Caki2 (cell line): ENCODE data around the gene CCDC192. TPM values are rescaled to one million over a fixed set of nuclear protein-coding genes. Genes with fewer than 3 reads are reported as not detected.
"Not testable (repeated sequence)": the region's sequence is repeated elsewhere in the genome, so short reads cannot be mapped to it uniquely, and the experiment has no call there.

Experiments
- DNase-seq: peaks from one replicate; pipeline ENCODE4 v3.0.0-alpha.2; 2015; ENCODE audit warnings: low read depth
- in situ Hi-C: cut with HindIII; loops from 2 replicates; pipeline ENCODE4 v1.10.0; 2016; ENCODE audit warnings: low sequenced_read_pairs, low pct_unique_long_range_greater_than_20kb, mixed read lengths
- total RNA-seq: library from RNA; depleted of rRNA; stranded (reverse); fragments of >200 nt; shearing (Covaris generic); gene quantifications from 2 replicates; pipeline ENCODE4 v1.2.3, GENCODE V29; 2014; ENCODE audit warnings: low replicate concordance

The CCDC192 gene
- total RNA-seq, 1 experiment from 2014 or later: not detected

DNA sequence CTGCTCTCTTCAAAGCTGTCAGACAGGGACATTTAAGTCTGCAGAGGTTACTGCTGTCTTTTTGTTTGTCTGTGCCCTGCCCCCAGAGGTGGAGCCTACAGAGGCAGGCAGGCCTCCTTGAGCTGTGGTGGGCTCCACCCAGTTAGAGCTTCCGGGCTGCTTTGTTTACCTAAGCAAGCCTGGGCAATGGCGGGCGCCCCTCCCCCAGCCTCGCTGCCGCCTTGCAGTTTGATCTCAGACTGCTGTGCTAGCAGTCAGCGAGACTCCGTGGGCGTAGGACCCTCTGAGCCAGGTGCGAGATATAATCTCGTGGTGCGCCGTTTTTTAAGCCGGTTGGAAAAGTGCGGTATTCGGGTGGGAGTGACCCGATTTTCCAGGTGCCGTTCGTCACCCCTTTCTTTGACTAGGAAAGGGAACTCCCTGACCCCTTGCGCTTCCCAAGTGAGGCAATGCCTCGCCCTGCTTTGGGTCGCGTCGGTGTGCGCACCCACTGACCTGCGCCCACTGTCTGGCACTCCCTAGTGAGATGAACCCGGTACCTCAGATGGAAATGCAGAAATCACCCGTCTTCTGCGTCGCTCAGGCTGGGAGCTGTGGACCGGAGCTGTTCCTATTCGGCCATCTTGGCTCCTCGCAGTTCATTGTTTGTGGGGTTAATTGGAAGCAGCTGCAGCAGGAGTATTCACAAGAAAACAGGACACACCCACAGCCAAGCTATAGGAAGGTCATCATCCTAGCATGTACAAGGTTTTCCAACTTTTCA is 49.5 kb downstream of the CCDC192 start:
- in situ Hi-C loops, DNase-seq: not testable (repeated sequence)

DNA sequence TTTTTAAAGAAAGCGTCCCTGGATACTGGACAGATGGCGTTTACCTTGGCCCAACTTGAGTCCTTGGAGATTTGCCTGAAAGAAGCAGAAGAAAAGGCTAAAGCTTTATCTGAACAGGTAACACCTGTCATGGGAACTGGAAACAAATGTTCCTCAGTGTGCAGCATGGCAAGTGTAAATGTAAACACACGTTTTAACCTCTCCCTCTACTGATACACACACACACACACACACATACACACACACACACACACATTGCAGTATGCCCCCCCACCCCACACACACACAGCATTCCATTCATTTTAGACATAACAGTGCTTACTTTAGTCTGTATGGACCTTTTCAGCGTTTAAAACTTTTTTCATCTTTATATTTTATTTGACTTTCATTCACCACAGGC is 51.1 kb downstream of the CCDC192 start:
- in situ Hi-C loops: no loop called here
- no peak for DNase-seq

DNA sequence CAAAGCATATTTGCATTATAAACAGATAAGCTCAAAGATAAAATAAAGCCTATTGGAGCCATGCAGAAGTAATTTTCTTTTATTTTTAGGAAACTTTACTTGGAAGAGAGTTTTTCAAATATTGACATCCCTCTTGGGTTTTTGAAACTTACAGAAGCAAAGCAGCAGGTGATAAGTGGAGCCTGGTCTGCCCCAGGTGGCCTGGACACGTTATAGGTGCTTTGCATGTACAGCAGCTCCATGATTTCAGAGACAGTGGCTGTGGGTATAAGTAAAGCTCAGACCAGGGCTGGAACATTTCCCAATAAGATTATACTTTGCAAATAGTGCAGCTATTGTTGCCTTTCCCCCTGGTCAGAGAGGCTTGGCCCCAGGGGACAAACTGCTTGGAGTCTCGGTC is 51.5 kb downstream of the CCDC192 start:
- no peak for DNase-seq
- in situ Hi-C loops: no loop called here

DNA sequence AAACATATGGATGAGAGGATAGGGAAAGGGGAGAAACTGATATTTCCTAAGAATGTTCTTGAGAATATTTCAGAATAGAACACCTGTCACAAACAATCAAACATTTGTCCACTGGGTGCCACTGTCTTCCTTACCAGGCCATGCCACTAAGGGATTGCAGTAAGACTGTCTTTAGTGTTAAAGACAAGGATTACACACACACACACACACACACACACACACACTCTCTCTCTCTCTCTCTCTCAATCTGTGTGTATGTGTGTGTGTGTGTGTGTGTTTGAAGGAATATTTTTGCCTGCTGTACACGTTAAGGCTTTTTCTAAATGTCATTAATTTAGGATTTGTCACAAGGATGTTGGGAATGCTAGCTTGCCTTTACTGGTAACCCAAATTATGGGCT is 54.4 kb downstream of the CCDC192 start:
- DNase-seq: peak; percentile 63
- in situ Hi-C loops: no loop called here

DNA sequence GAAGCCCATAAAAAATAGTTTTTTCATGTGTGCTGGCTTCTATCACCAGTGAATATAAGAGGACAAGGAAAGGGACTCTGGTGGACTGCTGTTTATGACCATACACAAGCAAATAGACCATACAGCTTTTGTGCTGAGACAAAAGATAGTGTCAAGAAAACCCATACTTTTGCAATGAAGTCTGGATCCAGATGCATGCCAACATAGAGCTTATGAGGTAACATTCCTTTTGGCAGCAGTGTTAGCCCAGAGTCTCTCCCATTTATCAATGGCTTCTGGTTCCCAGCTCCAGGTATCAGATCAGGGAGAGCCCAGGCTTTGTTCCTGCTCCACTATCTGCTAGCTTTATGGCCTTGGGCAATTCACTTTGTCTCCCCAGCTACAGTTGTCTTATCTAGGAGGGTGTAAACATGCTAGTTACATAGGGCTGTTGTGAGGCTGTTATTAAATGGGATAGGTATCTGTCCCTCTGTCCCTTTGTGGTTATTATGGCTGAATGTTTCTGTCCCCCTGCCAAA is 55.6 kb downstream of the CCDC192 start:
- in situ Hi-C loops: no loop called here
- DNase-seq: no peak

DNA sequence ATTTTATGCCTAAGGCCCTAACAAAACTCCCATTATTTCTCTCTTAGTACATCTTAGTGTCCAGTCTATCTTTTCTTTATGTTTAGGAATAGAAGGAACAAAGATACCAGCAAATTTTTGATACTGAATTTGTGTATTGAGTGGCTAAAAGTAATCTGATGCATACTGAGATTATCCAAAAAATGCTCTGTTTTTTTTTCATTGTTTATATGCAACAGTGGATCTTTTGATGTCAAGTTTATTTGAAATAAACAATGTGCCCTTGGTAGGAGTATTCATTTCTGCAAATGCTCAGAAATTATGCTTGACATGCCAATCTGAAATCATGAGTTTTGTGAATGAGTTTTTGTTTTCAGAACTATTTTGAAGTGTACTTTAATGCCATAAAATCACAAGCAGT is 58.7 kb downstream of the CCDC192 start:
- in situ Hi-C loops: no loop called here
- DNase-seq: no peak

DNA sequence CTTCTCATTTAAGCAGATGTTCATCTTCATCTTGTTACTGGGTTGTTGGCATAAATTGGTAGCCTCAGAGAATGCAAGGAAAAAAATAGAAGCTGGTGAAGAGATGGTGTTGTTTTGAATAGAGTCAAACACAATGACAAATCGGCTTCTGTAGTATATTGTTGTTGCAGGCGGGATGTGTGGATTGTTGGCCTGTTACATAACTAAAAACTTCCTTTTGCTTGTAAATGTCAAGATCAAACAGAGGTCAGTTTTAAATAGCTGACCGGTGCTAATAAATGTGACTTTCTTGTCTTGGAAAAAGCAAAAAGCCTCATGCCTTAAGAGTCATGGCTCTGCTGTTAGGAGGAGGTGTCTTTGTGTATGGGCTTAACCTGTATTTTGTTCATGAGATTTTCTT is 59.2 kb downstream of the CCDC192 start:
- in situ Hi-C loops: no loop called here
- no peak for DNase-seq

DNA sequence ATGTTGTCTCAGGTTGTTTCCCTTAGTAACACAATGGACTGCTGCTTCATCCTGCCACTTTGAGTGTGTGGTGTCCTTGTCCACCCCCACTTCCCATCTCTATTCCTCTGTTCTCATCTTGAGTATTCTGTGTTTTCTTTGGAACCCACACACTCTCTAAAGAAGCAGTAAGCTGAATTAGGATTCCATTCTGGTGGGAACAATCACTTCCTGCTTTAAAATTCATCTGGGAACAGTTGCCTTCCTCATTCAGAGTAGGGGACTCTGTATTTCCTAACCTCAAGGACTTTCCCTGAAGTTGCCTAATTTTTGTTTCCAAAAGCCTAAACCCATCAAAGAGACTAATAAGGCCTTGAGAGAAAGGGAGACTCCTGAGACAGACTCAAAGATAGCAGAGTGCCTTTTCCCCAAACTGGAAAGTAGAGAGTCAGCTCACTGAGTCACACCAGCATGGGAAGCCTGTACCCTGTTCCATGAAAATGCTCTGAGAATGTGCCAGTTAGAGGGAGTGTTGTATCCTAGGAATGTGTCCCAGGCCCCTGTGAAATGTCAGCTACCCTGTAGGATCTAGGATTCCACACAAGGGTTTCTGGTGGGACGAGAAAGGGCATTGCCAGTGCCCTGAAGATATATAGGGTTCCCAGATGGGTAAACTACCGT is 63.6 kb downstream of the CCDC192 start:
- no peak for DNase-seq
- in situ Hi-C loops: no loop called here

DNA sequence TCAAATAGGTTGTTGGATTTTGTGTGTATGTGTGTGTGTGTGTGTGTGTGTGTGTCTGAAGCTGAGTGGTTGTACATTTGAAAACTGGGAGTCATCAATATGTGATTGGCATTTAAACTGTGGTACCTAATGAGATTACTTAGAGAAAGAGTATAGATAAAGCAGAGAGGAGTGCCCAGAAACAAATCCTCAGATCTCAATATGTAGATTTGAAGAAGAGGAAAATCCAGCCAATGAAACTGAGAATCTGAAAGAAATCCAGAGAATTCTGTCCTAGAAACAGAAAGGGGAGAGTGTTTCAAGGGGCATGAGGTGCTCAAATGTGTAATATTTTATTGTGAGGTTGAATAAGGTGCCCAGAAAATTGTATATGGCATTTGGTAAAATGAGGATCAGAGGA is 66.2 kb downstream of the CCDC192 start:
- DNase-seq: no peak
- in situ Hi-C loops: no loop called here

DNA sequence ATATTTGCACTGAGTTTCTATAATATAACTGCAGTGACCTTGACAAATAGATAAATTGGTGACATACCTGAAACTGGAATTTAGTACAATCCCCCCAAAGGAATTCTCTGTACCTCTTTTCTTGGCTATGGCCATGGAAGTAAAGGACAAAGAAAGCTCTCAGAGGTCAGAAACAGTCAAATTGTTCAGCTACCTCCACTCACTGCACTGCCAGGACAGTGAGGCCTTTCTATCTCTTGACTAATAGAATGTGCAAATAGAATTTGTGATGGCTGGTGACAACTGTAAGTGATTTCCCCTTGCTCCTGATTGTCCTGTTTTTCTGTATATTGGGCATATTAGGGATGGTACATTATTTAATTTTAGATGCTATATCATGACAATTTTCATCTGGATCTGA is 67.1 kb downstream of the CCDC192 start:
- in situ Hi-C loops: no loop called here
- no peak for DNase-seq

DNA sequence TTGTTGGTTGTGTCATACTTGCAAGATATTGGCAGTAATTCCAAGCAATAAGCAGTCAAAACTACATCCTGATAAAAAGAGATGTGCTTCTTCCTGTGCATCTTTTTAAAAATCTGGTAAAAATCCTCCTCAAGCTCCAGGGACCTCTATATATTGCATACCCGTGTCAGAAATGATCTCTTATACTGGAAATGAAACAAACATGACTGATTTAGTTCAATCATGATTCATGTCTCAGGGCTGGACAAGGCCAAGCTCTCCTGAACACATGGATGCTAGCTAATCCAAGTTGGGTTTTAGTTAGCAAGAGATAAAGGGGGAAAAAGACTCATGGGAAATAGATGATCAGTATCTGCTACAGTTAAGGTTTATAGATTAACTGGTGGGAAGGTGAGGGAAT is 69.3 kb downstream of the CCDC192 start:
- DNase-seq: no peak
- in situ Hi-C loops: no loop called here

DNA sequence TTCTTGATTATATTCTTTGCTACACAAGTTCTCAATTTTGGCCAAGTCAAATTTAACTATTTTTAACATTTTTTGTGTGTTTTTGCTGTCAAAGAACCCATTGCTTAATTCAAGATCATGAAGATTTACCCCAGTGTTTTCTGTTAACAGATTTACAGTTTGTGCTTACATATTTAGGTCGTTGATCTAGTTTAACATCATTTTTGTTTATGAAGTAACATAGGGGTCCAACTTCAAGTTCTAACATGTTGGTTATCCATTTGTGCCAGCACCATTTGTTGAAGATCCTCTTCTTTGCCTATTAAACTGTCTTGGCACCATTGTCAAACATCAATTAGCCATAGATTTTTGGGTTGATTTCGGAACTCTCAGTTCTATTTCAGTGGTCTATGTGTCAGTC is 71.0 kb downstream of the CCDC192 start:
- no peak for DNase-seq
- in situ Hi-C loops: no loop called here

DNA sequence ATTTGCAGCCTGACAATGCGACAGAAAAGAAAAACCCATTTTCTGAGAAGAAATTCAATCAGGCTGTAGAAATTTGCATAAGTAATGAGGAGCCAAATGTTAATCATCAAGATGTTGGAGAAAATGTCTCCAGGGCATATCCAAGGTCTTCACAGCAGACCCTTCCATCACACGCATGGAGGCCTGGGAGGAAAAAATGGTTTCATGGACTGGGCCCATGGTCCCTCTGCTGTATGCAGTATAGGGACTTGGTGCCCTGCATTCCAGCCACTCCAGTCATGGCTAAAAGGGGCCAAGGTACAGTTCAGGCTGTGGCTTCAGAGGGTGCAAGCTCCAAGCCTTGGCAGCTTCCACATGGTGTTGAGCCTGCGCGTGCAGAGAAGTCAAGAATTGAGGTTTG is 73.3 kb downstream of the CCDC192 start:
- no peak for DNase-seq
- in situ Hi-C loops: no loop called here

DNA sequence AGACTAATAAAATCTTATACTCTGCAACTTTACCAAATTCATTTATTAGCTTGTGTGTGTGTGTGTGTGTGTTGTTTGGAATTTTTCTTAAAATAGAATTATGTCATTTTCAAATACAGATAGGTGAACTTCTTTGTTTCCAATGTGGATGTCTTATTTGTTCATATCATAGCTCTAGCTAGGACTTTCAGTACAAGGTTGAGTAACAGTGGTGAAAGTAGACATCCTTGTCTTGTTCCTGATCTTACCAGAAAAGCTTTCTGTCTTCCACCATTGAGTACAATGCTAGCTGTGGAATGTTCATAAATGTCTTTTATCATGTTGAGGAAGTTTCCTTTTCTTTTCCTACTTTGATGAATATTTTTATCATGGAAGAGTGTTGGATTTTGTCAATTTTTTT is 74.8 kb downstream of the CCDC192 start:
- DNase-seq: no peak
- in situ Hi-C loops: no loop called here

DNA sequence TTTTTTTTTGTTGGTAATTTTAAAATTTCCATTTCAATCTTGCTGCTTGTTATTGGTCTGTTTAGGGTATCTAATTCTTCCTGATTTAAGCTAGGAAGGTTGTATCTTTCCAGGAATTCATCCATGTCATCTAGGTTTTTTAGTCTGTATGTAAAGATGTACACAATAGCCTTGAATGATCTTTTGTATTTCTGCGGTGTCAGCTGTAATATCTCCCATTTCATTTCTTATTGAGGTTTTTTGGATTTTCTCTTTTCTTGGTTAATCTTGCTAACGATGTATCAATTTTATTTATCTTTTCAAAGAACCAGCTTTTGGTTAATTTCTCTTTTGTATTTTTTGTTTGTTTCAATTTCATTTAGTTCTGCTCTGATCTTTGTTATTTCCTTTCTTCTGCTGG is 79.3 kb downstream of the CCDC192 start:
- DNase-seq, in situ Hi-C loops: not testable (repeated sequence)

DNA sequence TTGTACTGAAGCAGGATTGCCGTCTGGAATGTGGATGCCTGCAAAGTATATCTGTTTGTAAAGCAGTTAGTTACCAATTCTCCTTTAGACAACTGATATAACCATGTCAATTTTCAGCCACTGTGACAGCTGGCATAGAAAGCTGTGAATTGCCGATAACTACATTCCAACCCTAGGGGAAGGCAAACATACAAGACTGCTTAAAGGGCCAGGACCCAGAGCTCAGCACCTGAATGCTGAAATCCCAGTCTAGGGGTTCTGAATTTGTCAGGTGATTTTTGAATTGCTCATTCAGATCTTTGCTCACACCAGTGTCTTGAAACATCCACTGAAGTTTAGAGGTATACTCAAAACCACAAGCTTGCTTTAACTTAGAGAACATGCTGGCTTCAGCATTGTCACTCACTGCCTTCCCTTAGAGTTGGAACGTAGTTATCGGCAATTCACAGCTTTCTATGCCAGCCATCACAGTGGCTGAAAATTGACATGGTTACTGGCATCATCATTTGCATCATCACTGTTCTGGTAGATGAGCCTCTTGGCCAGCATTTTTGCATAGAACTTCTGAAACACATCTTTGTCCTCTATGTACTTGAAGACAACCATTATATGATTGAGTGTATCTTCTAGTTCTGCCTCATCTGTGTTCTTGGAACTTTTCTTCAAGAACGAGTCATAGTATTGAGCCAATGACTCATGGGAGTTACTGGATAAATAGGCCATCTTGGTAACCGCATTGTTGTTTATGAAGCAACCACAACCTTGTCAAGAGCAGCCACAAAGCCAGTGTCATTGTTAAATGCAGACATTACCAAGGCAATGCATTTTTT is 82.1 kb downstream of the CCDC192 start:
- in situ Hi-C loops: no loop called here
- DNase-seq: peak; percentile 14

DNA sequence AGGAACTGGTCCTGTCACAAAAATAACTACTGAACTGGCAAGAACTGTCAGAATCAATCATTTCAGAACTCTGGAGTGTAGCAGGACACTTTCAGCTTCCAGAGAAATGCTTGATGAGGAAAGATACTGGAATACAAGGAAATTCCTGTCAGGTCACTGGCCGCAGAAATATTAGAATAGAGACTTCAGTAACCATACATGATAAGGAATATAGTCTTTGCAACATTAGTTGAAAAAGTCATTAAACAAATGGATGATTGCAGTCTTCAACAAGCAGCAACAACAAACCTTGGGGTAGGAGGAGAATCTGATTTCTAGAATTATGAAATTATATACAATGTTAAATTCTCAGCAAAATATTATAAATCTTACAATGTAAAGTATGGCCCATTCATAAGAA is 88.2 kb downstream of the CCDC192 start:
- no peak for DNase-seq
- in situ Hi-C loops: no loop called here

DNA sequence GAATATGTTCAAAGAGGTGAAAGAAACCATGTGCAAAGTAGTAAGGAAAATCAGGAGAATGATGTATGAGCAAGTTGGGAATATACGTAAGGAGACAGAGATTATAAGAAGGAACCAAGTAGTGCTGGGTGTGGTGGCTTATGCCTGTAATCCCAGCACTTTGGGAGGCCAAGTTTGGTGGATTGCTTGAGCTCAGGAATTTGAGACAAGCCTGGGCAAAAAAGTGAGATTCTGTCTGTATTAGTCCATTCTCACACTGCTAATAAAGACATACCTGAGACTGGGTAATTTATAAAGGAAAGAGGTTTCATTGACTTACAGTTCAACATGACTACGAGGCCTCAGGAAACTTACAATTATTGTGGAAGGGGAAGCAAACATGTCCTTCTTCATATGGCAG is 88.7 kb downstream of the CCDC192 start:
- in situ Hi-C loops, DNase-seq: not testable (repeated sequence)

DNA sequence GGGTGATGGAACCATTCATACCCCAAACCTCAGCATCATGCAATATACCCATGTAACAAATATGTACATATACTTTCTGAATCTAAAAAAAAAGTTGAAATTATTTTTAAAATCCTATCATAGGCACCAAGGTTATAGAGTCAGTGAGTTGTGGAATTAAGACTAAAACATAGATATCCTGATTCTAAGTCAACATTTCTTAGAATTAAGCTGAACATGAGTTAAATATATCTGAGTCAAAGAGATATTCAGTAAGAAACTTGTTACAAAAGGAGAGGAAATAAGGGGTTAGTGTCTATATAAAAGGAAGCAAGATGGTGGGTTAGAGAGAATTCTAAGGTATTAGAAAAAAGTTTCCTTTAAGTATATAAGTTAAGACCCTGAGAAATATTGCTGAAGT is 89.9 kb downstream of the CCDC192 start:
- in situ Hi-C loops: no loop called here
- no peak for DNase-seq
